Measurements from ENCODE around the gene TNRC18. TPM values are rescaled to one million over a fixed set of nuclear protein-coding genes. Genes with fewer than 3 reads are reported as not detected.

Gene TNRC18
- total RNA-seq, 4 donors from 2014 or later = 79.9 to 160 (median 91.3) TPM

- TF ChIP-seq CTCF (IDR thresholded peaks at IDR 0.05) (no peak), POLR2A (IDR thresholded peaks at IDR 0.05) (no peak)
- no peak for DNase-seq (ENCODE audit: low spot score in 2 of 2)
- 88 to 89% methylated on average over 23 to 29 of the region's 33 CpGs for WGBS, 2 donors
- no peak overlapping the region for H3K4me3 ChIP-seq (ENCODE audit: low read depth, poor library complexity, severe bottlenecking)
- intact Hi-C loops (cut with DNase I; ENCODE audit: low total_unique reads) = no loop called here
Measured at GRCh38 chr7:5394264-5395105, 29.1 kb downstream of the TNRC18 start.

- no peak for DNase-seq (ENCODE audit: low spot score in 2 of 2)
- H3K4me3 ChIP-seq (ENCODE audit: low read depth, poor library complexity, severe bottlenecking) = no peak overlapping the region
- WGBS, 2 donors = 91 to 92% methylated on average over 8 of the region's 8 CpGs
- TF ChIP-seq POLR2A (IDR thresholded peaks at IDR 0.05) (no peak), CTCF (IDR thresholded peaks at IDR 0.05) (no peak)
- intact Hi-C loops (cut with DNase I; ENCODE audit: low total_unique reads) = no loop called here
Measured at GRCh38 chr7:5393748-5394147, 29.9 kb downstream of the TNRC18 start.

- WGBS, 2 donors = 77 to 85% methylated on average over 9 of the region's 9 CpGs
- no peak overlapping the region for H3K4me3 ChIP-seq (ENCODE audit: low read depth, poor library complexity, severe bottlenecking)
- DNase-seq (ENCODE audit: low spot score in 2 of 2) = no peak
- TF ChIP-seq POLR2A (IDR thresholded peaks at IDR 0.05) (no peak), CTCF (IDR thresholded peaks at IDR 0.05) (no peak)
- intact Hi-C loops (cut with DNase I; ENCODE audit: low total_unique reads) = no loop called here
Measured at GRCh38 chr7:5393328-5393727, 30.3 kb downstream of the TNRC18 start.

GRCh38 chr7:5390918-5391317 is 32.7 kb downstream of the TNRC18 start:
- WGBS, 2 donors = 87 to 90% methylated on average over 7 of the region's 7 CpGs
- DNase-seq (ENCODE audit: low spot score in 2 of 2) = no peak
- intact Hi-C loops (cut with DNase I; ENCODE audit: low total_unique reads) = no loop called here
- no peak overlapping the region for H3K4me3 ChIP-seq (ENCODE audit: low read depth, poor library complexity, severe bottlenecking)
- TF ChIP-seq CTCF (IDR thresholded peaks at IDR 0.05) (no peak), POLR2A (IDR thresholded peaks at IDR 0.05) (no peak)

- 92 to 93% methylated on average over 40 to 59 of the region's 64 CpGs for WGBS, 2 donors
- no peak for TF ChIP-seq CTCF (IDR thresholded peaks at IDR 0.05)
- TF ChIP-seq POLR2A (IDR thresholded peaks at IDR 0.05) = no peak
- intact Hi-C loops (cut with DNase I; ENCODE audit: low total_unique reads) = no loop called here
- no peak for DNase-seq (ENCODE audit: low spot score in 2 of 2)
- no peak overlapping the region for H3K4me3 ChIP-seq (ENCODE audit: low read depth, poor library complexity, severe bottlenecking)
Measured at GRCh38 chr7:5388905-5389433, 34.7 kb downstream of the TNRC18 start.

Data from lower leg skin (tissue), 4 donors.